HS-5 (cell line): ENCODE measurements around the gene LDB1.

Experiments used
- DNase-seq: peaks from one replicate; pipeline ENCODE4 v3.0.0-alpha.2; 2012; ENCODE audit warnings: low read depth

The LDB1 gene

DNA sequence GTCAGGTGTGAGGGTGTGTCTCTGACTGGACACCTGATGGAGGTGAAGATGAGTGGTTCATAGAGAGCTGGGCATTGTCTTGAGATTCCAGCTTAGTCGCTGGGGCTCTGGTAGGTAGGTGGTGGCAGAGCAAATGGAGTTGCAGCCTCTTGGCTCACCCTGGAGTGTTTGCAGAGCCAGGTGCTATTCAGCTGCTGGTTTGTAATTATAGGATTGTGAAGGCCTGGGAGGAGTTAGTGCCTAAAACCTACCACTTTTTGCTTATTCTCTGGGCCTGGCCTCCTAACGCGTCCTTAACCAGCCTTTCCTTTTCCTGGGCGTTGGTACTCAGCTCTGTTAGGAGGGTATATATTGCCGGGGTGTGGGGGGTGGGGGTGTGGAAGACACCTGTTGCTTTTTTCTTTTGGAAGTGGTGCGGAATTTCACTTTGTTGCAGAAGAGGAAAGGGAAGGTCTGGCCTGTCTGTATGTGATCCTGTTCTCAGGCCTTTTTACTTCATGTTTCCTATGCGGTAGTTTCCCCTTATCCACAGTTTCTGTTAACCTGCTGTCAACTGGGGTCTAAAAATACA, 15.9 kb upstream of the LDB1 start:
- DNase-seq, result no peak

DNA sequence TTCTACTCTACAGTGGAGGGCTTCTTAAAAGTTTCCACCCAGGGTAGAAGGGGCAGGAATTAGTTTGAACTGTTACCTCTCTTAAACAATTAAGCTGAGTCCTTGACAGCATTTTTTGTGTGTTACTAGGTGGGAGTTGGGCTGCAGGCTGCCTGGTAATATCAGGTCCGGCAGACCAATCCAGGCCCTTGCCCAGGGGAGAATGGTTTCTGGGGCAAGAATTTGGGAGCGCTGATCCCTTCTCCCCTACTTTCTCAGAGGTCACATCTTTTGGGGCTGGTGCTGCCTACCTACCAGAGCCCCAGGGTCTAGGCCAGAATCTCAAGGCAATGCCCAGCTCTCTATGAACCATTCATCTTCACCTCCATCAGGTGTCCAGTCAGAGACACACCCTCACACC, 14.2 kb upstream of the LDB1 start:
- no peak for DNase-seq

DNA sequence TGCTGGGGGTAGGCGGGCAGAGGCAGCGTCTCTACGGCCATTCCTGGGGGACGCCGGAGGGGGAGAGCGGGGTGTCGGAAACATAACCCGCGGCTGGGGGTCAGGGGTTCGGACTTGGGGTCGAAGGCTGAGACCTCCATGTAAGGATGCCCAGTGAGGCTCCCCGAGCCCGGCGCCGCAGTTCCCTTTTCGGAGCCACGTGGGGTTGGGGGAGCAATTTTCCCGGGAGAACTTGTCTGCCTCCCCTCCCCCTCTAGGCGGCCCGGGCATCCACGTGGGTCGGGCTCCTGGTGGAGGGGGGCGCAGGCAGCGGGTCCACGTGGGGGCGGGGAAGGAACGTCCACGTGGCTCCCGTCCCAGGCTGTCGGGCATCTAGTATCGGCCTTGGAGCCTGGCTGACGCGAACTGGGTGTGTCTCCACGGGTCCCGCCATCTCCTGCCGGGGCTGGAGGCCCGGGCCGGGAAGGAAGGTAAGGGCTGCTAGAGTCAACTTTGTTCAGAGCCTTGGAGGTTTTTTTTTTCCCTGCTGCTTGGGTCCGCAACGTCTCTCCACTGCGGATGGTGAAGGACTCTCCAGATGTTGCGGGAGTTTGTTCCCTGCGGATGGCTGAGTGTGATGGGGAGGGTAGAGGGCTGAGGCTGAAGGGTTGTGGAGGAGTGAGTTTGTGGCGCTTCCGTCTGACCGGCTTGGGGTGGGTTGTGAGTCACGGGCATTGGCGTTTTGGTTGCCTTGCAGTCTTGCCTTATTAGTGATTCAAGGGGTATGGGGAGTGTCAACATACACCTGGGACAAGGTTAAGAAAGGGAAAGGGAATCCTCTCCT, 13.4 kb upstream of the LDB1 start:
- DNase-seq, result no peak

DNA sequence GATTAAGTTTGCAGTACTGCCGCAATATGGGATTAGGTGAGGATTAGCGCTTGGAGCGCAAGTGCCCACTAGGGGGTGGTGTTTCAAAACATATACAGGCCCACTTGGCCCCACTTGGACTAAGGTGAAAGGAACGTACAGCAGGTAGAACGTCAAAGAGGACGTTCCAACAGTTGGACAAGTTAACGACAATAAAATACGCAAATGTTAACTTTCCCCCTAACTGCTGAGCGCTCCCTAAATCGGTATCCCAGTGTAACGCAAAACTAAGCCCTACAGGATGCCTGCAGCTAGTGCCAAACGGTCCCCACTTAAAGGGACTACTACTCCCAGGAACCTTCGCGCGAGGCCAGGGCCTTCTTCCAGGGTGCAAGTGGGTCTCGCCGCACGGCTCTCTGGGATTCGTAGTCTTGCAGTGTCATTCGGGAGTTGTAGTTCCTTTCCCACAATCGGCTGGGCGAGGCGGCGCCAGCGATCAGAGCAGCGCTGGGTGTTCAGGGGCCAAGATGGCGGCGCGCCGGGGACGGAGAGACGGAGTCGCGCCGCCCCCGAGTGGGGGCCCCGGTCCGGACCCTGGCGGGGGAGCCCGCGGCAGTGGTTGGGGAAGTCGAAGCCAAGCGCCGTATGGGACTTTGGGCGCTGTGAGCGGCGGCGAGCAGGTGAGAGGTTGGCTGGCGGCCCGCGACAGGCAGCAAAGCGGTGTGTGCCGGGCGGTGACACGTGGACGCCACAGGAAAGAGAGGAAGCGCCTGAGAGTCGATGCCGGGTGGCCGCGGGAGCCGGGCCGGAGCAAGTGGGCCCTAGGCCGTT, 12.6 kb upstream of the LDB1 start, which contains the start of gene PPRC1:
PPRC1 (plus strand) TSS at position 478 of the 810 bp plus-strand sequence; CDS start at position 507, 29 bp downstream.
- DNase-seq, result peak; percentile 96

DNA sequence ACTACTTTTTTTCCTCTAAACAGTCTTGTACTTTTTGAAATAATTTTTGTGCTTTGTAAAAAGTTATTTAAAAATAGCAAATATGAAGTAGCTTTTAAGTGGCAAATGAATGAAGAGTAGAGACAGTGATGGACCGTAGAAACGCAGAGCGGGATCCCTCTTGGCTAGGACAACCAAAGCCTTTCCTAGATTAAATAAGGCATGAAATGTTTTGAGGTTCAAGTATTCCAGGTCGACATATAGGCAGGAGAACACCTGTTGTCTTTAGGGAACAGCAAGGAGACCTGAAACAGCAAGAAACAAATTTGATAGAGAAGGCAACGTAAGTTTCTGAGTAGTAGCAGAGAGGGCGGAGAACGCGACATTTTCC, 12.0 kb upstream of the LDB1 start:
- DNase-seq, result no peak

DNA sequence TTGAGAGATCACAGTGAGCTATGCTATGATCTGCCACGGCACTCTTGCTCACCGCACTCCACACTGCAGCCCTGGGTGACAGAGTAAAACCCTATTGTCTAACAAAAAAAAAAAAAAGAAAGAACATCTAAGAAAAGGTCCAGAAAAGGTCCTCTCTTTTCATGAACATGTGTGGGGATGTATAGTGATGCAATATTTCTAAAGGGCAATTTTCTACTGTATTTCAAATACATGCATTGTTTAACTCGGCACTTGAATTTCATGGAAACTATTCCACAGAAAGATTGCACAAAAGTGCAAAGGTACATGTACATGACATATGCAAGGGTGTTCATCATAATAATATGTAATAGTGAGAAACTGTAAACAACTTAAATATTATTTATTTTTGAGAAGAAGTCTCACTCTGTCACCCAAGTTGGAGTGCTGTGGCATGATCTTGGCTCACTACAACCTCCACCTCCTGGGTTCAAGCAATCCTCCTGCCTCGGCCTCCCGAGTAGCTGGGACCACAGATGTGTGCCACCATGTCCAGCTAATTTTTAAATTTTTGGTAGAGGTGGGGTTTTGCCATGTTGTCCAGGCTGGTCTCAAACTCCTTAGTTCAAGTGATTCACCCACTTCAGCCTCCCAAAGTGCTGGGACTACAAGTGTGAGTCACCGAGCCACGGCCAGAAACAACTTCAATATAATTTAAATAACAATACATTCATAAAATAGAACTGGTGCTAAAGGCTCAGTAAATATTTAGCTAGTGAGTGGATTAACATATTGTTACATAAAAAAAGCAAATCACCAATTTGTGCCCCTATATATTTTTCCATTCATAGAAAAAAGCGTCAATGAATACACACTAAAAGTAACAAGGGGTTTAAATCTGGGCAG, 11.4 kb upstream of the LDB1 start:
- no peak for DNase-seq

DNA sequence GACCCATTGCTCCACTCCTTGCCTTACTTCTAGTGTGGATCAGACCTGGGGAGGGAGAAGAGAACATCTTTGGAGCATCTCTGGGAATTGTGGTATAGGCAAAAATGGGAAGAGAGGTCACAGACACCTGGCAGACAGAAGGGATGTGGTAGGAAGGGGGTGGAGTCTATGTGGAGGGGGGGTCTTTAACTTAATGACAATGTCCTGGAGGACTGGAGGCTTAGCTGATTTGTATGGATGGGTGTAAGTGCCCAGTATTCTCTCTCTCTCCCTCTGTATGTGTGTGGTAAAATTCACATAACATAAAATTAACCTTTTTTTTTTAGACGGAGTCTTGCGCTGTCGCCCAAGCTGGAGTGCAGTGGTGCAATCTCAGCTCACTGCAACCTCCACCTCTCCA, 3.1 kb upstream of the LDB1 start:
- no peak for DNase-seq

DNA sequence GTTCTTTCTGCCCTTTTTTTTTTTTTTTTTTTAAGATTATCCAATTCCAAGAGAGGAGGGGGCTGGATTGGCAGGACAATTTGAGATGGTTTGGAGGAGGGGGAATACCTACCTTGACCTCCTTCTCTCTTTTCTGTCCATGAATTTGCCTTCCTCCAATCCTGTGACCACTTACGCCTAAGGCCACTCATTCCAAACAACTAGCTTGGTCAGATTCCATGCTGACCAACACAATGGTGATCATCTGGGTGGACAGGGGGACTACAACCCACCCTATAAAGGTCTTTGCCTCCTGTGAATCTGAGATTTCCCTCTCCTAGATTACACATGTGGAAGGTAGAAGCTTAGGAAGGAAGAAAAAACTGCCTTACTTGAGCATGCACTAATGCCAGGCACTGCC, 2.3 kb upstream of the LDB1 start:
- DNase-seq, result no peak

DNA sequence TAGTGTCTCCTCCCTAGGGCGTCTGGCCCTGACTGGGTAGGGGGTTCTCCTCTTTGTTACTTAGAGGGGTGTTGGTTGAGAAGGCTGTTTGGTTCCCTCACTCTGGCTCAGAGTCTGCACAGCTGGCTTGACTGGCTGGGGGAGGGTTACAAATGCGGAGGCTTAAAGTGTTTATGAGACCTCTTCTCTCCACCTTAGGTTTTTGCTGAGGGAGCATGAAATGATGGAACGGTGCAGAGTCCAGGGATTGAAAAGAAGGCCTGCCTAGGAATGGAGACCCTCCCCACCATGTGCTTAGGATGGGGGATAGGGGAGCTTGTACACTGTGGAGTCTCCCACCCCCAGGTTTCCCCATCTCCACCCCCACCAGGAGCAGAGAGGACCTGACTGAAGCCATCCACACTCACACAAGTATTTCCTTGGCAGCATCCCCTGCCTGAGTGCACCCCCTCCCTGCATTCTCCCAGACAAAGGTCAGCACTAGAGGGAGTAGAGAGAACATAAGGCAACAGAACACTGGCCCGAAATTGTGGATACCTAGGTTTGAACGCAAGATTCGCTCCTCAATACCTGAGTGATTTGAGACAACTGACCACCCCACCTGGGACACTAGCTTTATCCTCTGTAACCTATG, 1.7 kb upstream of the LDB1 start:
- no peak for DNase-seq

DNA sequence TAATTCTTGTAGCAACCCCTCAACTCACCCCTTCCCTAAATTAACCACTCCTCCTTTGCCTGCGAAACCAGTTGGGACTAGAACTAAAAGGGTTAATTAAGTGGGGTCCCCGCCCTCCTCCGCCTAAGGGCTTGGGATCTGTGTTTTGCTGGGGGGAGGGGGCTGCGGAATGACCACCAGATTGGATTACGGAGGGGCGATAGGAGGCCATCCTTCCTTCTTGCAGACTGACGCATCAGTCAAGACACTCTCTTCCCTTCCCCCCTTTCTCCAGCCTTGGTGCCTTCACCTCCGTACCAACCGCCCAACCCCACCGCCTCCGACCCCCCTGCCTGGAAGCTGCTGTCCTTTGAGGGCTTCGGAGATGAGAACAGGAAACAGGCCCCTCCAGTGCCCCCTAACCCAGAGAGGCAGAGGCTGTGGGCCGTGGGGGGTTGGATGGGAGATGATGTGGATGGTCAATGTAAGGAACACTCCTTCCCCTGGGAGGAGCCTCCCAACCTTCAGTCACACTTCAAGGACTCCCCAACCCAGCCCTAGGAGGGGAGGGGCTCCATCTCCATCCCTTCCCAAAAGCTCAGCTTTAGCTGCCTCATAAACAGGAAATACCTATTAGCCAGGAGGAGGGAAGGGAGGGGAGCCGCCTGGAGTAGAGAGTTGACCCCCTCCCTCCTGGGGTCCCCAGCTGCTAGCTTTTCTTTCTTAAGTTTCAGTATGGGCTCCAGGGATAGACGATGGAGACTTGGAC, 997 bp upstream of the LDB1 start:
- DNase-seq, result no peak

DNA sequence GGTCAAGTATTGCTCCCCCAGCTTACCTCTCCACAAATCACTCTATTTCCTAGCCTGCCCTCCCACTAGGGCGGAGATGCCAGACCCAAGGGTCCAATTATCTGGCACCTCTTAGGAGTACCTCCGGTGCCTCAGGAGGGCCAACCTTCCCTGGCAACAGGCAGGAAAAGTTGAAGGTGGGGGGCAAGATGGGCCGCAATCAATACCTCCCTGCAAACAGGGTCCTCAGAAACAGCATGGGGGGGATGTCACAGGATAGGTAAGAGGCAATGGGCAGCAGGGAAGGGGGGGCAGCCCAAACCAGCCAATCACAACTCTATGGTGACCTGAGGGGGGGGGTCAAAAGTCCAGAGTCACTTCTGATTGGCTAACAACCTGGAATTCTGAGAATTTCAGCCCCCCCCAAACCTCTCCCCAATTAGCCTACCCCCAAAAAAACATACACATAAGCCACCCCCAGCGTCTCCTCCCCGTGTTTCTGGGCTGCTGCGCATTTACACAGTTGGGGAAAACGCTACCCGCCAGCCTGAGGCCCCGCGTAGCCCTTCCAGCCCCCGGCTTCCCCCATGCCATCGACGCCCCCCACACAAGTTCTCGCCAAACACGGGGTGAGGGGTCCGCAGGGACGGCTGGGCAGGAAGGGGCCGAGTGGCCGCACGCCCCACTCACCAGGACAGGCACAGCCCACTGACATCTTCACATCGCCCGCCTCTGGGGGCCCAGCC, 589 bp downstream of the LDB1 start:
- no peak for DNase-seq

DNA sequence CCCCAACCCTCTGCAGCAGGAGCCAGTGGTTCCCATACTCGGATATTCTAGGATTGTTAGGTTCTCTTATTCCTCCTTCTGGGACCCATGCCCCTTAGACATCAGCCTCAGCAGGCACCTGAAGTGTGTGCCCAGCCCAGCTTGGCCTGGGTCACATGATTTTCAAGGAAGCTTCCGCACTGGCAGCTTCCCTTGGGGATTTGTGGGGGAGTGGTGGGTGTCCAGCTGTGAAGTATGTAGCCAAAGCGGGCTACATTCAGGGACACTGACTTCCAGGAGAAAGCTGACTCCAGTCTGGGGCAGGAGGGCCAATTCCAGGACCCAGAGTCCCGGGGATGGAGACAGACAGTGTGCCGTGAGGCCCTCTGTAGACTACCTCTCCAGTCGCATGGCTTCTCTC, 1.3 kb downstream of the LDB1 start:
- no peak for DNase-seq

DNA sequence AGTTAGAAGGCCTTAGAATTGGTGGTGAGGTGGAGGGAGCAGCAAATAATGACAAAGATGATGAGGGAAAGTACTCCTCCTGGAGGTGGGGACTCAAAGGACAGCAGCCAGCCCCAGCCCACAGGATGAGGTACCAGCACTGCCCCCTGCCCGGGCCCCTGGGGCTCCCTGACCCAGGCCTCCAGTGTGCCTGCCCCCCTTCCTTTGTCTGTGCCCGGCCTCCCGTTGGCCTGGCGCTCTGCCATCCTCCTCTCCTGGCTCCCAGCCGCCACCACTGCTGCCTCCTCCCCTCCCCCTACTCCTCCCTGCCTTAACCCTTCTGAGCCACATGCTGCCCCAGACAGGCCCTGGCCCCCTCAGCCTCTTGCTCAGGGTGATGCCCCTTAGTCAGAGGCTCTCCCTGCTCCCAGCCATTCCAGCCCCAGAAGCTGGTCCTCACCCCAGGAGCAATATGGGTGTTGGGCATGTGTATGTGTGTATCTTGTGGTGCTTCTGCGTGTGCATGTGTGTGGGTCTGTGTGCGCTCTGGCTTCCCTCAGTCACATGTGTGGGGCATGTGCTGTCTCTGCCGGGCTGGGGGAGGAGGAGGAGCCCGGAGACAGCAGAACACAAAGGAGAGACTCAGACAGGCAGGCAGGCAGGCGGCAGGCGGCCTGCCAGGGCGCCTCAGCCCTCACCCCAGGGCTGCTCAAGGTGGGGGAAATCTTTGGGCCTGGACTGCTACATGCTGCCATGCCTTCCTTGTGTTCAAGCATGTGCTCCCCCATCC, 2.6 kb downstream of the LDB1 start:
- no peak for DNase-seq

DNA sequence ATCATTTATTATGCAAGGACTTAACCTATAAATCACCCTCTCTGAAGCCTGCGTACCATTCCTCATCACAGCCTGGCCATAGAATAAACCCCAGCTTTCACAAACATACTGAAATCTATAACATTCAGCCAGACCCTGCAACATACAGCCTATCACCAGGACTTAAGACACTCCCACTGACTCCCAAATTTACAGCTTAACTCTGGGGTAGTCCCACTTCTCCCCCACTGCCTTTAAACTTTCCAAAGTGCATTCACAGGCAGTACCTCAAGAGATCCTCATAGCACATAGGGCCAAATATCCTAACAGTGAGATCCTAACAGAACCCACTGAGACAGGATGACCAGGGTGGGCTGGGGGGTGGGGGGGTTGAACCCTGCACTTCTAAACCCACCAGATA, 3.5 kb downstream of the LDB1 start:
- DNase-seq, result no peak

DNA sequence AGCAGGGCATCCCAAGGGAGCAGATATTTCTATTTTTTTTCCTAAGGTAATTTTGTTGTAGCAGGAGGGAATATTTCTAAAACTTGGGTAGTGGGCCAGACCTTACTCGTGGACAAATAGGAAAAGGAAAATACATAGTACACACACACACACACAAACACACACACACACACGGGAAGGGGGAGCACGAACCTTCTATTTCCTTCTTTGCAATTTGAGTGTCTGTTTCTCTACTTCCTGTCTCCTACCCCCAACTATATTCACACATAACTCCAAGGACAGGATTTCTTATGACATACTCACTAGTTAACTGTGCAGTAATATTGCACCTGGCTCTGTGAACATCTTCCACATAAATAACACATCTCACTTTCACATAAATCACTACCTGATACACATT, 4.4 kb downstream of the LDB1 start:
- no peak for DNase-seq

DNA sequence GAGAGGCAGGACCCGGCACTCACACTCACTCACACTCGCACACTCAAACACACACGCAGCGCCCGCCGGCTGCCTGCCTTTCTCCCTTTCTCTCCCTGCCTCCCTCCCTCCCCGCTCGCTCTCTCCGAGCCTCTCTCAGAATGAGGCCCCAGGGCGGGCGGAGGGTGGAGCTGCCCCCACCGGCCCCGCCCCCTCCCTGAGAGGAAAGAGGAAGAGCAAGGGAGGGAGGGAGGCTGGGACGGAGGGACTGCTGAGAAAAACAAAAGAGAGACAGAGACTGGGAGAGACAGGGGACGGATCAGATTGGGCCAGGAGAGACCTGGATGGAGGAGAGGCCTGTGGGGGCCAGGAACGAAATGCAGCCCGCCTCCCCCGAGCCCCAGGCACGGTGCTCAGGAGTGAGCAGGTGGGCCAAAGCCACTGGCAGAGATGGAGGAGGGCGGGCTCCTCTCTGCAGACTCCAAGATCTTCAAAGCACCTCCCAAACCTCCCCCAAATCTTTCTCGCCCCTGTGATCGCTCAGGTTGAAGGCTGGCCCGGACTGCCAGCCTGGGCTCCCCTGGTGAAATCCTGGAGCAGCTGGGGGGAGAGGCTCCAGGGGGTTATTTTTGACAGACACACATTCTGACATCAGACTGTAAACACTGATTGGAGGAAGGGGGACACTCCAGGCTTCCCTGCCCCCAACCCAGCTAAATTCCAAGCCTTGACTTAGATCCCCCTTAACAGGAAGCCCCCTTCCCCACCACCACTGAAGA, 5.1 kb downstream of the LDB1 start:
- no peak for DNase-seq

DNA sequence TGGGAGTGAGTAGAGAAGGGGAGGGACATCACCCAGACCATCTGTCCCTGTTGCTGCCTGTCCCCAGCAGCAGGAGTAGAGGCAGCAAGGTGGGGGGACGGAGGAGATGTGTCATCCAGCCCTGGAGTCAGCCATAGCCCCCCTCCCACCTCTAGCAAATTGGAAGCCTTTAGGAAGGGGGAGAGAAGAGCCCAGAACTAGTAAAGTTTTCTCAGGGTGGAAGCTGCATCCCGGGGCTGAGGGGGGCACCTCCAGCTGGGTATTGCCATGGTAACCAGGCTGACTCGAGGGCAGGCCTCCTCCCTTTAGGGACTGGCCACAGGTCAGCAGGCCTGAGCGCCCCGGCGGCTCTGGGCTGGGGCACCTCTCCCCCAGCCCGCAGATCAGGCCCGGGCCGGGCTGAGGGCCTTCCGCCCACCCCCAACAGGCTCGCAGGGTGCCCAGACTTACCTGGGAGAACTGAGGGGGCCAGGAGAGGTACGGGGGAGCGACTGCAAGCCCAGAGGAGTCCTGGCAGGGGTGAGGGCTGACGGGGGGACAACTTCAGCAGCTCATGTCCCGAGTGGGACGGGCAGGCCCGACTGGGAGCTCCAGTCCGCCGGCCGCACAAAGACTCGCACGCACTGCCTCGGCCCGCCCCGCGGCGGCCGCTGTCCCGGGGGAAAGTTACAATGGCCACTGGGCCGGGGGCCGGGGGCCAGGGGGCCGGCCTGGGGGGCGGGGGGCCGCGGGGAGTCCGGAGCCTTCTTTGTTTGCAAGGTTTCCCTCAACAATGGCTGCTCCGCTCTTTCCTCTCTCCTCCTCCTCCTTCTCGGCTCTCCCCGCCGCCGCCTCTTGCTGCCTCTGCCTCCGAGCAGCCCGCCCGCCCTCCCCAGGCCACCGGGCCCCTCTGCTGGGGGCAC, 6.0 kb downstream of the LDB1 start:
- no peak for DNase-seq
